NOMO-1 treated with DMSO at 0.1 percent for 48 hours (cell line): ENCODE results near the gene ZFAND3.
"Not testable (repeated sequence)": the region's sequence is repeated elsewhere in the genome, so short reads cannot be mapped to it uniquely, and the experiment has no call there.

Experiments
- DNase-seq: peaks from one replicate; lab custom pipeline; 2025; ENCODE audit not compliant: unreplicated experiment; lab: John Stamatoyannopoulos, UW

The ZFAND3 gene

GRCh38 chr6:38116248-38116647 is 296.7 kb downstream of the ZFAND3 start:
- no peak for DNase-seq

- DNase-seq = no peak
Measured at GRCh38 chr6:38117281-38117680, 297.8 kb downstream of the ZFAND3 start.

GRCh38 chr6:38118791-38119365 is 299.4 kb downstream of the ZFAND3 start:
- DNase-seq = no peak

- DNase-seq = no peak
Measured at GRCh38 chr6:38119516-38119915, 300.0 kb downstream of the ZFAND3 start.

- DNase-seq = not testable (repeated sequence)
Measured at GRCh38 chr6:38124224-38124926, 304.8 kb downstream of the ZFAND3 start.

- DNase-seq = no peak
Measured at GRCh38 chr6:38127284-38127683, 307.8 kb downstream of the ZFAND3 start.

GRCh38 chr6:38131527-38131965 is 312.0 kb downstream of the ZFAND3 start:
- no peak for DNase-seq

GRCh38 chr6:38133932-38134703 is 314.6 kb downstream of the ZFAND3 start:
- no peak for DNase-seq

- no peak for DNase-seq
Measured at GRCh38 chr6:38134704-38135088, 315.2 kb downstream of the ZFAND3 start.

- no peak for DNase-seq
Measured at GRCh38 chr6:38136547-38136946, 317.0 kb downstream of the ZFAND3 start.

- no peak for DNase-seq
Measured at GRCh38 chr6:38137608-38138265, 318.2 kb downstream of the ZFAND3 start.

GRCh38 chr6:38138374-38138773 is 318.8 kb downstream of the ZFAND3 start:
- DNase-seq = no peak

- DNase-seq = no peak
Measured at GRCh38 chr6:38141085-38141484, 321.6 kb downstream of the ZFAND3 start.

- no peak for DNase-seq
Measured at GRCh38 chr6:38141716-38142115, 322.2 kb downstream of the ZFAND3 start.

- no peak for DNase-seq
Measured at GRCh38 chr6:38142178-38142902, 322.8 kb downstream of the ZFAND3 start.

GRCh38 chr6:38143191-38144150 is 323.9 kb downstream of the ZFAND3 start:
- DNase-seq = no peak

GRCh38 chr6:38144365-38144945 is 324.9 kb downstream of the ZFAND3 start:
- DNase-seq = no peak

- DNase-seq = no peak
Measured at GRCh38 chr6:38146021-38146733, 326.6 kb downstream of the ZFAND3 start.

- no peak for DNase-seq
Measured at GRCh38 chr6:38146734-38147027, 327.2 kb downstream of the ZFAND3 start.
